SK-N-SH (cell line): Measurements from ENCODE around the gene TSHZ3.

ENCODE experiments used
- POLR2AphosphoS5 ChIP-seq: IDR thresholded peaks from 2 replicates; pipeline ENCODE4 v1.6.1; 2012; ENCODE audit warnings: low read depth, low read length
- SIN3A ChIP-seq: IDR thresholded peaks from 2 replicates; pipeline ENCODE4 v1.6.1; 2012; ENCODE audit warnings: low read depth, mild to moderate bottlenecking, low read length, moderate library complexity, borderline replicate concordance
- TF ChIP-seq, protein P1 (sequence below): IDR thresholded peaks from 2 replicates; pipeline ENCODE4 v1.4.0; 2012; ENCODE audit warnings: low read depth
- TF ChIP-seq, protein P2 (sequence below): fragments of 200-600 bp; sonication (generic); IDR thresholded peaks from 2 replicates; pipeline ENCODE4 v1.6.1; 2017; ENCODE audit warnings: antibody characterized with exemption, mild to moderate bottlenecking, moderate library complexity
- TF ChIP-seq, protein P3 (sequence below): IDR thresholded peaks from 2 replicates; pipeline ENCODE4; 2012

DNA sequence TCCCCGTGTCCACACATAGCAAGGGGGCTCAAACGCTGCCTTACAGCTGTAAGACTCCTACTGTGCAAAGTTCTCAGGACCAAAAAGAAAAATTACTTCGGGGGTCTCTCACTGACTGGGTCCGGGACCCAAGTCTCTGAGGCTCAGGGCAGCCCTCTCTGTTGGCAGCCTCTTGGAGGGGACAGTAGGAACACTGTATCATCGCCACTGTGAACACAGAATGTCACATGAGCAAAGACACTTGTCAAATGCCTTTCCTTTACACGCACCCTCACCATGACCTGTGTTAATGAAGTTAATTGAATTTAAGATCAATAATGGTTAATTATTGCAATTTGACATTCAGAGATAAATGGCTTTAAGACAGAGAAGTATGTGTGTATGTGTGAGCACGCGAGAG, 49.6 kb downstream of the TSHZ3 start:
- TF ChIP-seq, protein P1, sequence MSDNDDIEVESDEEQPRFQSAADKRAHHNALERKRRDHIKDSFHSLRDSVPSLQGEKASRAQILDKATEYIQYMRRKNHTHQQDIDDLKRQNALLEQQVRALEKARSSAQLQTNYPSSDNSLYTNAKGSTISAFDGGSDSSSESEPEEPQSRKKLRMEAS, result no peak
- TF ChIP-seq SIN3A (no peak), POLR2AphosphoS5 (no peak)
- TF ChIP-seq, protein P2, sequence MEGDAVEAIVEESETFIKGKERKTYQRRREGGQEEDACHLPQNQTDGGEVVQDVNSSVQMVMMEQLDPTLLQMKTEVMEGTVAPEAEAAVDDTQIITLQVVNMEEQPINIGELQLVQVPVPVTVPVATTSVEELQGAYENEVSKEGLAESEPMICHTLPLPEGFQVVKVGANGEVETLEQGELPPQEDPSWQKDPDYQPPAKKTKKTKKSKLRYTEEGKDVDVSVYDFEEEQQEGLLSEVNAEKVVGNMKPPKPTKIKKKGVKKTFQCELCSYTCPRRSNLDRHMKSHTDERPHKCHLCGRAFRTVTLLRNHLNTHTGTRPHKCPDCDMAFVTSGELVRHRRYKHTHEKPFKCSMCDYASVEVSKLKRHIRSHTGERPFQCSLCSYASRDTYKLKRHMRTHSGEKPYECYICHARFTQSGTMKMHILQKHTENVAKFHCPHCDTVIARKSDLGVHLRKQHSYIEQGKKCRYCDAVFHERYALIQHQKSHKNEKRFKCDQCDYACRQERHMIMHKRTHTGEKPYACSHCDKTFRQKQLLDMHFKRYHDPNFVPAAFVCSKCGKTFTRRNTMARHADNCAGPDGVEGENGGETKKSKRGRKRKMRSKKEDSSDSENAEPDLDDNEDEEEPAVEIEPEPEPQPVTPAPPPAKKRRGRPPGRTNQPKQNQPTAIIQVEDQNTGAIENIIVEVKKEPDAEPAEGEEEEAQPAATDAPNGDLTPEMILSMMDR, result no peak
- TF ChIP-seq, protein P3, sequence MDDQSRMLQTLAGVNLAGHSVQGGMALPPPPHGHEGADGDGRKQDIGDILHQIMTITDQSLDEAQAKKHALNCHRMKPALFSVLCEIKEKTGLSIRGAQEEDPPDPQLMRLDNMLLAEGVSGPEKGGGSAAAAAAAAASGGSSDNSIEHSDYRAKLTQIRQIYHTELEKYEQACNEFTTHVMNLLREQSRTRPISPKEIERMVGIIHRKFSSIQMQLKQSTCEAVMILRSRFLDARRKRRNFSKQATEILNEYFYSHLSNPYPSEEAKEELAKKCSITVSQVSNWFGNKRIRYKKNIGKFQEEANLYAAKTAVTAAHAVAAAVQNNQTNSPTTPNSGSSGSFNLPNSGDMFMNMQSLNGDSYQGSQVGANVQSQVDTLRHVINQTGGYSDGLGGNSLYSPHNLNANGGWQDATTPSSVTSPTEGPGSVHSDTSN, result no peak
